ENCODE data around the gene SLC9B2.

- no peak for TF ChIP-seq CTCF (IDR thresholded peaks at IDR 0.05)
- TF ChIP-seq POLR2A (IDR thresholded peaks at IDR 0.05), result no peak
- no peak for TF ChIP-seq EP300 (IDR thresholded peaks at IDR 0.05)
- no peak for TF ChIP-seq POLR2AphosphoS5 (IDR thresholded peaks at IDR 0.05)
These were observed 47.3 kb downstream of the SLC9B2 start for GRCh38 chr4:103029300-103029699.

Measured in upper lobe of left lung (tissue), 4 donors.